Measurements from ENCODE around the gene LSMEM2.
"Not testable (repeated sequence)": the region's sequence is repeated elsewhere in the genome, so short reads cannot be mapped to it uniquely, and the experiment has no call there.

LSMEM2 gene

DNA sequence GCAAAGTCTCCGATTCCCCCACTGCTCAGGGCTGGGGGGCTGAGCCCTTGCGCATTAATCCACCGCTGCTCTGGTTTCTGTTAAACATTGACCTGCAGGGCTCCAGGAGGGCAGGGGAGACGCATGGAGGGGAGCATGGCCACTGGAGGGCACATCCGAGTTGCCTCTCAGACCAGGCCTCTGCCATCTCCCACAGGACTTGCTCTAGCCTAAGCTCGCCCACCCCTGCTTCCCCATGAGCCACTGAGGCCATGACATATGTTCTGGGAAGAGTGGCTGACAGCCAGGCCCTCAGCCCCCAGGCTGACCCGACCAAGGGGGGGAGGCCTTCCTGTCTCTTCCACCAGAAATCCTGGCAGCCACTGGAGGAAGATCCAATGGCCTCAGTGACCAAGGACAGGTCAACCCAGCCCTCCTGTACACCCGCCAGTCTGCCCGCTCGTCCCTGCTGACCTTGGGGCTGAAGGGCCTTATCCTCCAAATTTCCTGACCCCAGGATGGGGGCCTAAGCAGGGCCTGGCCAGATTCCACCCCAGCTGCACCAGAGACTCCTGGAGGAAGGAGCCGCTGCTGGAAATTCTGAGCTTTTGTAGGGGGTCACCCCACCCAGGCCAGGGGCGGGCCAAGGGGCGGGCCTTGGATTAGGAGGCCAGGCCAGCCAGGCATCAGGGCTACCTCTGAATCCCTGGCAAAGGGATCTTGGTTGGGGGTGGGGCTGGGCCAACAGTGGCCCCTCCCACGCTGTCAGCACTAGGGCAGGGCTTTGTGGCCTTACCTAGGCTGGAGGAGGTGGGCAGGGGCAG is 24.3 kb downstream of the LSMEM2 start, which contains the start of gene HYAL1:
HYAL1 (minus strand) TSS at position 562 of the 803 bp plus-strand sequence. CDS start 618 bp downstream, outside the sequence.
- DNase-seq, result no peak
- intact Hi-C loops (cut with DNase I), result no loop called here

GRCh38 chr3:50304601-50305000 is 25.7 kb downstream of the LSMEM2 start:
- intact Hi-C loops (cut with DNase I), result no loop called here
- no peak for DNase-seq

GRCh38 chr3:50312041-50312440 is 33.2 kb downstream of the LSMEM2 start:
- DNase-seq; intact Hi-C loops (cut with DNase I): not testable (repeated sequence)

- intact Hi-C loops (cut with DNase I), result no loop called here
- DNase-seq, result no peak
These were observed 35.5 kb downstream of the LSMEM2 start for GRCh38 chr3:50314342-50314741.

DNA sequence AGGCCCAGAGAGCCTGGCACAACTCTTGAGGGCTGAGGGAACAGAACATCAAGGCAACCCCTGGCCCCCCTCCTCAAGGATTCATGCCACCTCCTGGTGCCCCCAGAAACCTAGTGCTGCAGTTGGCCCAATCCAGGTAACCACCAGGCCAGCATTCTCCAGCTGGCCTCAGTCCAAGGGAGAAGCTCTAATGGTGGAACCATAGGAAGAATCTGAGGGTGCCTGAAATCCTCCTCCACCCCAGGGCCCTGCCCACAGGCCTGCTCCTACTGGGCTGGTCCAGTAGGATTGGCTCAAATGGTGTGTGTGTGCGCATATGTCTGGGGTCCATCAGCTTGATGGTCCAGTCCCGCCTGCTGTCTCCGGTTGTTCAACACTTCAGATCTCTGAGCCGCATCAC is 35.9 kb downstream of the LSMEM2 start:
- DNase-seq, result no peak
- intact Hi-C loops (cut with DNase I), result no loop called here

DNA sequence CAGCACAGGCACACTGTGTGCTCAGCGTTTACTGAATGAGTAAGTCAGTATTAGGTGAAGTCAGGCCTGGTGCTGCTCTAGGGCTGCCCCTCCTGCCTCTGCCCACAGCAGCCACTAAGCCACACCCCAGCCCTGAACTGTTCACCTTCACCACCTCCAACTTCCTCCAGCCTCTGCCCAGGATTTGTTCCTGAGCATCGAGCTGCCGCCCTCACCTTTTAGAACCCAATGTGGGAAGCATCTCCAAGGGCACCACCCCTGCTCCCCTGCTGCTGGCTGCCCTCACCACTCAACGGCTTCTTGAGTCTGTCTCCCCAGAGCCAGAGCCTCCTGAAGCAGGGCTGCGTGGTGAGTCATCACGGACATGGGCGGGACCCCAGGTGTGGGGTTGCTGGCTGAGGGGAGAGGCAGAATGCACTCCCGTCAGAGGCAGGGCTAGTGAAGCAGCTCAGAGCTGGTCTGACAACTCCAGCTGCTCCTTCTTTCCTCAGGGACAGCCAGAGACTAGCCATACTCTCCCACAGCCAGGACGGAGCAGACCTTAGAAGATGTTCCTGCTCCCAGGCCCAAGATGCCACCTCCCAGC is 37.9 kb downstream of the LSMEM2 start:
- intact Hi-C loops (cut with DNase I), result no loop called here
- peak in 38 of 42 donors; percentile 46 to 94 (median 74) for DNase-seq

DNA sequence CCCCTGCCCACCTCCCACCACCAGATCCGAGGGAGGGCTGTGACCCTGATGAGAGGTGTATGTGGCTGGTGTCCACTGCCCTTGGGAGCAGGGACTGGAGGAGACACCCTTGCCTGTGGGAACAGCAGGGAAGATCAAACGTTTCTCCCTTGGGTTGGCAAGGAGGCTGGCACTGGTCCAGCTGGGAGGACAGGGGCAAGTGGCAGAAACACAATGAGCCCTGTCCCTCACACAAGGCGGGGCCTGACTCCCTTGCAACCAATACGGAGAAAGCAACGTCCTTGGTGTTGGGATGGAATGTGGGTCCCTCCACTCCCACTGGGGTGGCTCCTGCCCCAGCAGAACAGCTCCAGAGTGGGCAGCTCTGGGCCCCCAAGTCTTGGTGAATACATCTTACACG is 38.4 kb downstream of the LSMEM2 start:
- intact Hi-C loops (cut with DNase I), result no loop called here
- DNase-seq, result no peak

DNA sequence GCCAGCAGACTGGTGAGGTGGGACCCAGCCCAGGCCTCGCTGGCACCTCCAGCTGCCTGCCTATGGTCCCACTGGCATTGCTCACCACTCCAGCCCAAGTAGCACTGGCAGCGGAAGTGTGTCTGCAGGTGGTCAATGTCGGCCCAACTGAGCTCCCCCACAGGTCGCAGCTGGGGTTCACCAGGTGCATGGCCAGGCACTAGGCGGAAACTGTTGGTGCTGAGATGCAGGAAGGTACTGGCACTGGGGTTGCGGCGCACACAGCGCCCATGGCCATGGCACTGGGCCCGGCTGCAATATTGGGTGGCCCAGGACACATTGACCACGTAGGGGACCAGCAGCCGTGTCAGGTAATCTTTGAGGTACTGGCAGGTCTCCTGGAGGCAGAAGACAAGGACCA is 39.3 kb downstream of the LSMEM2 start:
- no peak for DNase-seq
- intact Hi-C loops (cut with DNase I), result no loop called here

DNA sequence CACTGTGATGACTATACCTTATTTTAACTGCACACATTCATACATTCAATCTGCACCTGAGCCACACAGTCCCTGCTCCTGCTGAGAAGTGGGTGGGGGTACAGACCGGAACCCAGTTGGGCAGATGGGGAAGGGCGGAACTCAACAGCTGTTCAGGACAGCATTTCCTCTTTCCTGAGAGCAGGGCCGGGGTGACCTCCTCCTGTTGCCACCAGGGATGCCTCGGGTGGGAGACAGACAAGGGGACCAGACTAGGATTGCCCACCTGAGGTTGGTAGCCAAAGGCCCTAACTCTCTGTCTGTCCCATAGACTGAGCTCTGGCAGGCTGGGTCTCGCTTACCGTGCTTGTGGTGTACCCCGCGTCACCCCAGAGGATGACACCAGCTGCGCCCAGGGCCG is 39.7 kb downstream of the LSMEM2 start:
- DNase-seq, result no peak
- intact Hi-C loops (cut with DNase I), result no loop called here

DNA sequence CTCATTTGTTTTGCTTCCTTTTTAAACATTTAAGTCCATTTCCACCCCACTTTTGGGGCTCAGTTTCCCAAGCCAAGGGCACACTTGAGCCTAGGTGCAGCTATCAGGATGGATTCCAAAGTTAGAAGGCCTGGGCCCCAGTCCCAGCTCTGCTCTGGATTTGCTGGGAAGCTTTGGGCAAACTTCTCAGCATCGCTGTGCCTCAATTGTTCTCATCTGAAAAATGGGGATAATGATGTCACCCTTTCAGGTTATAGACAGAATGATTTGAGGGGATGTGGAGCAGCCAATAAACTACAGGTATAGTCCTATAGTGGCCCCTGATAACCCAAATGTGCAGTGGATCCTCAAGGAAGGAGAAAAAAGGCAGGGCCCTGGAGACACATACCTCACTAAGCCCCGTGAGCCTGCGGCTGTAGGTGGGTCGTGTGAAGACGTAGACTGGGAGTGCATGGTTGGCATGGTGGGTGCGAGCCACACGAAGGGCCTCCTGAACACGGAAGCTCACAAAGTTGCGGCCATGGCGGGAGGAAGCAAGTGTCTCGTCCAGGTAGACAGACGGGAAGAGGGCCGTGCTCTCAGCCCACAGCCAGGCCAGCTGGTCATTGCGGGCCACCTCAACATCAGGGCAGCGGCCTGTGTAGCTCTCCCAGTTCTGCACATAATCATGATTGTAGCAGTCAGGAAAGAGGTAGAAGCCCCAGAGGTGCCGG is 40.5 kb downstream of the LSMEM2 start:
- DNase-seq, result no peak
- intact Hi-C loops (cut with DNase I), result no loop called here

- no peak for DNase-seq
- intact Hi-C loops (cut with DNase I), result loop anchor here (10.0 kb wide), 2 partner anchors 45 to 95 kb away; partner anchors contain the start of gene LSMEM2
These were observed 41.2 kb downstream of the LSMEM2 start for GRCh38 chr3:50319894-50320625.

- intact Hi-C loops (cut with DNase I), result loop anchor here (10.0 kb wide), 2 partner anchors 46 to 96 kb away; partner anchors contain the start of gene LSMEM2
- peak in 41 of 42 donors; percentile 66 to 93 (median 85) for DNase-seq
These were observed 42.0 kb downstream of the LSMEM2 start for GRCh38 chr3:50320853-50321335.

- peak; percentile 77 to 97 (median 91) for DNase-seq
- intact Hi-C loops (cut with DNase I), result loop anchor here (10.0 kb wide), 2 partner anchors 47 to 97 kb away; partner anchors contain the start of gene LSMEM2
These were observed 42.6 kb downstream of the LSMEM2 start for GRCh38 chr3:50321336-50322114.

DNA sequence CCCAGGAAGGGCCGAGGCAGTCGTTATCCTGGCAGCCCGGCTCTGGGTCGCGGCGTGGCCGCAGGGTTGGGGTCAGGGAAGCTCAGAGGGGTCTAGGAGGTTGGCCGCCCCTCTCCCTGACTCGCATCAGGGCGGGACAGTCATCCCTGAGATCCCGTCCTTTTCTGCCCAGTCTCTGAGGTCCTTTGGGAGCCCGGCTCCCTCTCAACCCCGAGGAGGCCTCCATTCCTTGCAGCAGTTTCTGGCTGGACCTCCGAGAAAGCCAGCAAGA is 43.2 kb downstream of the LSMEM2 start:
- no peak for DNase-seq
- intact Hi-C loops (cut with DNase I), result loop anchor here (10.0 kb wide), 2 partner anchors 47 to 97 kb away; partner anchors contain the start of gene LSMEM2

DNA sequence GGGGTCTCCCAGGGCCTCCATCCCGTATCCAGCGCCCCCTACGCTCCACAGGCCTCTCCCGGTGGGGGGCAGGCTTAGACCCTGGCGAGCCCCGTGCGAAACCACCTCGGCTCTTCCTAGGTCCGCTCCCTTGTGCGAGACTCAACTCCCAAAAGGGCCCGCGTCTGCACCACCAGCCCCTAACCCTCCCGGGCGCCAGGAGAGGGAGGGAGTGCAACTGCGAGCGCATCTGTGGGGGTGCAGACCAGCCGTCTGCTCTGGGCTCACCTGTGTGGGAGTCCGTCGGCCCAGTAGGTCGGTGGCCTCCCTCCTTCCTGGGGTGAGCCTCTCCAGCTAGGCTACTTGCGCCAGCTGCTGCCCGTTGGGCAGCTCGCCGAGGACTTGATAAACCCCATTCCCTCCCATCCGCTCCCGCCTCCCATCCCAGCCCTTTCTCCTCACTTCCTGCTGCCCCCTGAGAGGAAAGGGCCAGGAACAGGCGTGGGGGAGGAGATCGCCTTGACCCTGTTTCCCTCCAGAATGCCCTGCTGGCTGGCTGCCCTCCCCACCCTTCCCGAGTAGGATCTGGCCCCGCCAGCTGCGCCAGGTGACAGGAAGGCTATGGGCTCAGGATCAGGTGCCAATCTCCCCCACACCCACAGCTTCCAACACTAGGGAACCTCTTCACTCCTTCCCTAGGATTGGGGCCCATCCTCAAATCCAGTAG is 43.7 kb downstream of the LSMEM2 start, which contains the start of gene HYAL2:
HYAL2 (minus strand) TSS at position 360 of the 706 bp plus-strand sequence. CDS start 2,256 bp downstream, outside the sequence.
- intact Hi-C loops (cut with DNase I), result loop anchor here (10.0 kb wide), 2 partner anchors 48 to 98 kb away; partner anchors contain the start of gene LSMEM2
- DNase-seq, result peak in 1 of 42 donors; percentile 23

- peak in 1 of 42 donors; percentile 21 for DNase-seq
- intact Hi-C loops (cut with DNase I), result loop anchor here (10.0 kb wide), 2 partner anchors 48 to 98 kb away; partner anchors contain the start of gene LSMEM2
These were observed 44.3 kb downstream of the LSMEM2 start for GRCh38 chr3:50323092-50323600.

DNA sequence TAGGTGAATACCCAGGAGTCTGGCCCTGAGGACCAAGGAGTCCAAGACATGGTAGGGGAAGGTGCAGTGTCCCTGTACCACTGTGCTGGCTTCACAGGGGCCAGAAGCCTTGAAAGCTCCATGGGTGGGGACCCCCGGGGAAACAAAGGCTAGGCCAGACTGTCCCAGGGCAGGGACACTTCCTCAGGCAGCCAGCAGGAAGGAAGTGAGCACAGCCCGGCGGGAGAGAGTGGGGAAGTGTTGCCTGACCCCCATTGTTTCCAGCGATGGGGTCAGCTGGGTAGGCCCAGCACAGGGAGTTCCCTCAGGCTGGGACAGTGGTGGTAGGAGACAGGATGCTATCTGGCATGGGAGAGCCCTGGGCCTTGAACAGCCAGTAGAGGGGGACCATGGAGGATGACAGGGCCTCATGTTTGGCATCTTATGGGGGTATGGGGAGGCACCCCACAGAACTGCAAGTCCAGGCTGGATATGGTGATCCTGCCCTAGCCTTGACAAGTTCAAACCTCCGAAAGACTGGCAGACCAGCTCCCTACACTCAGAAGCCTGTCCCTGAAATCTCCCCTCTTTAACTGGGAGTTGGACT is 44.8 kb downstream of the LSMEM2 start:
- peak in 1 of 42 donors; percentile 22 for DNase-seq
- intact Hi-C loops (cut with DNase I), result loop anchor here (10.0 kb wide), 2 partner anchors 49 to 99 kb away; partner anchors contain the start of gene LSMEM2

Measured in head of caudate nucleus (tissue), 42 donors.